Endodermal cell (in vitro differentiated cells): ENCODE data around the gene COIL. TPM values are rescaled to one million over a fixed set of nuclear protein-coding genes. Genes with fewer than 3 reads are reported as not detected.

Experiments used
- DNase-seq: peaks from one replicate; pipeline ENCODE4 v3.0.0-alpha.2; 2017
- H3K27ac ChIP-seq: 2 replicates; pipeline ENCODE4 v1.5.1; 2013; ENCODE audit warnings: mild to moderate bottlenecking, low read depth, low read length, moderate library complexity
- H3K27me3 ChIP-seq: 2 replicates; pipeline ENCODE4 v1.6.1; 2013; ENCODE audit warnings: mild to moderate bottlenecking, low read length, moderate library complexity; ENCODE audit not compliant: insufficient read depth, control insufficient read depth, poor library complexity, severe bottlenecking
- H3K36me3 ChIP-seq: 2 replicates; pipeline ENCODE4 v1.7.0; 2013; ENCODE audit warnings: mild to moderate bottlenecking, low read length, moderate library complexity; ENCODE audit not compliant: control insufficient read depth, insufficient read depth
- H3K4me1 ChIP-seq: one replicate; pipeline ENCODE4 v1.7.0; 2013; ENCODE audit warnings: low read length; ENCODE audit not compliant: control insufficient read depth, insufficient read depth
- H3K4me3 ChIP-seq: 2 replicates; pipeline ENCODE4 v1.5.1; 2013; ENCODE audit warnings: mild to moderate bottlenecking, low read length, moderate library complexity
- H3K9ac ChIP-seq: 2 replicates; pipeline ENCODE4 v1.6.1; 2013; ENCODE audit warnings: mild to moderate bottlenecking, low read length, moderate library complexity; ENCODE audit not compliant: poor library complexity, severe bottlenecking; ENCODE audit errors: extremely low read depth
- H3K9me3 ChIP-seq: 2 replicates; pipeline ENCODE4 v1.6.1; 2013; ENCODE audit warnings: mild to moderate bottlenecking, low read length, moderate library complexity; ENCODE audit not compliant: control insufficient read depth
- H3K27ac Mint-ChIP-seq: 2 replicates; pipeline ENCODE4 v1.8.0; 2020; ENCODE audit warnings: mixed read lengths
- H3K27me3 Mint-ChIP-seq: 2 replicates; pipeline ENCODE4 v1.8.0; 2021; ENCODE audit warnings: mild to moderate bottlenecking, mixed read lengths; ENCODE audit not compliant: insufficient read depth
- H3K36me3 Mint-ChIP-seq: 2 replicates; pipeline ENCODE4 v1.8.0; 2020; ENCODE audit warnings: low read depth, mixed read lengths
- H3K4me1 Mint-ChIP-seq: 2 replicates; pipeline ENCODE4 v1.8.0; 2020; ENCODE audit warnings: mixed read lengths
- H3K4me3 Mint-ChIP-seq: 2 replicates; pipeline ENCODE4 v1.8.0; 2020; ENCODE audit warnings: mild to moderate bottlenecking, moderate library complexity, mixed read lengths
- H3K9me3 Mint-ChIP-seq: 2 replicates; pipeline ENCODE4 v1.8.0; 2020; ENCODE audit warnings: mild to moderate bottlenecking, mixed read lengths
- WGBS, 2 experiments: methylation state at CpG; one replicate each; pipeline versions ENCODE4 v1.1.5 to v1.1.7; 2013; ENCODE audit warnings: missing lambda C conversion rate in 2 of 2, mixed read lengths in 1 of 2; ENCODE audit not compliant: insufficient coverage in 1 of 2, insufficient read length in 1 of 2; 5-methylcytosine and 5-hydroxymethylcytosine counted together
- total RNA-seq, 2 donors: library from RNA; stranded (reverse); fragmentation: NEBNext Ultra II Directional in 1 of 2; extraction: Animal tissue kit (Norgen Biotek cat#: 25700) in 1 of 2; gene quantifications; 2 replicates in 1 of 2; 3 replicates in 1 of 2; pipeline ENCODE4 v1.2.1, GENCODE V29; 2021
- TF ChIP-seq, protein P1 (sequence below): fragments of 200-600 bp; sonication (generic); conservative IDR thresholded peaks from 2 replicates; pipeline ENCODE4 v1.5.0; 2021; ENCODE audit warnings: antibody characterized with exemption, mild to moderate bottlenecking

Gene COIL
- total RNA-seq, 2 donors from 2014 or later = 18.2 to 19.2 TPM

DNA sequence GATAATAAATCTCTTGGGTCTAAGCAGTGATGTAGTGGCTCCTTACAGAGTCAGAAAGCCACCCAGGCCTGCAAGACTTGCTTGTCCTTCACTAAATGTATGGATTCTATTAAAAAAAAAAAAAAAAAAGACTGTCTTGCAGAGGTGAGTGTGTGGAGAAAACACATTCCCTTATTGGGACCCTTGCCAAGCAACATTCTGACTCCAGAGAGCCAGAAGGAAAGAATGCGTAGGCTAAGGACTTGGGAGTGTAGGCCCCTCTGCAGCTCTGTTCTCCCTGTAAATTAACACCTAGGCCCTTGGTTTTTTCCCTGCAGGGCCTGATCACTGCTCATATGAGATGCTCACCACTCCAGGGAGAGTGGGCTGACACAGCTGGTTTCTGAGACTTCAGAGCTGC lies 34.9 kb upstream of the COIL start:
- peaks cover 23% of the 10 kb centered on the region for H3K36me3 Mint-ChIP-seq
- TF ChIP-seq, protein P1, sequence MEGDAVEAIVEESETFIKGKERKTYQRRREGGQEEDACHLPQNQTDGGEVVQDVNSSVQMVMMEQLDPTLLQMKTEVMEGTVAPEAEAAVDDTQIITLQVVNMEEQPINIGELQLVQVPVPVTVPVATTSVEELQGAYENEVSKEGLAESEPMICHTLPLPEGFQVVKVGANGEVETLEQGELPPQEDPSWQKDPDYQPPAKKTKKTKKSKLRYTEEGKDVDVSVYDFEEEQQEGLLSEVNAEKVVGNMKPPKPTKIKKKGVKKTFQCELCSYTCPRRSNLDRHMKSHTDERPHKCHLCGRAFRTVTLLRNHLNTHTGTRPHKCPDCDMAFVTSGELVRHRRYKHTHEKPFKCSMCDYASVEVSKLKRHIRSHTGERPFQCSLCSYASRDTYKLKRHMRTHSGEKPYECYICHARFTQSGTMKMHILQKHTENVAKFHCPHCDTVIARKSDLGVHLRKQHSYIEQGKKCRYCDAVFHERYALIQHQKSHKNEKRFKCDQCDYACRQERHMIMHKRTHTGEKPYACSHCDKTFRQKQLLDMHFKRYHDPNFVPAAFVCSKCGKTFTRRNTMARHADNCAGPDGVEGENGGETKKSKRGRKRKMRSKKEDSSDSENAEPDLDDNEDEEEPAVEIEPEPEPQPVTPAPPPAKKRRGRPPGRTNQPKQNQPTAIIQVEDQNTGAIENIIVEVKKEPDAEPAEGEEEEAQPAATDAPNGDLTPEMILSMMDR = no peak
- H3K4me3 ChIP-seq = no peak overlapping the region
- H3K4me1 Mint-ChIP-seq = no peaks in the 10 kb centered on the region
- peaks cover 4% of the 10 kb centered on the region for H3K36me3 ChIP-seq
- H3K9me3 Mint-ChIP-seq = no peaks in the 10 kb centered on the region
- H3K4me3 Mint-ChIP-seq = no peak overlapping the region
- WGBS, 2 experiments = 92 to 100% methylated on average over 1 of the region's 1 CpG
- H3K27ac Mint-ChIP-seq = no peak overlapping the region
- DNase-seq = no peak
- H3K9me3 ChIP-seq = no peaks in the 10 kb centered on the region
- H3K27me3 Mint-ChIP-seq = no peaks in the 10 kb centered on the region
- H3K27ac ChIP-seq = no peak overlapping the region
- H3K27me3 ChIP-seq = no peaks in the 10 kb centered on the region
- H3K9ac ChIP-seq = no peak overlapping the region
- H3K4me1 ChIP-seq = no peaks in the 10 kb centered on the region

DNA sequence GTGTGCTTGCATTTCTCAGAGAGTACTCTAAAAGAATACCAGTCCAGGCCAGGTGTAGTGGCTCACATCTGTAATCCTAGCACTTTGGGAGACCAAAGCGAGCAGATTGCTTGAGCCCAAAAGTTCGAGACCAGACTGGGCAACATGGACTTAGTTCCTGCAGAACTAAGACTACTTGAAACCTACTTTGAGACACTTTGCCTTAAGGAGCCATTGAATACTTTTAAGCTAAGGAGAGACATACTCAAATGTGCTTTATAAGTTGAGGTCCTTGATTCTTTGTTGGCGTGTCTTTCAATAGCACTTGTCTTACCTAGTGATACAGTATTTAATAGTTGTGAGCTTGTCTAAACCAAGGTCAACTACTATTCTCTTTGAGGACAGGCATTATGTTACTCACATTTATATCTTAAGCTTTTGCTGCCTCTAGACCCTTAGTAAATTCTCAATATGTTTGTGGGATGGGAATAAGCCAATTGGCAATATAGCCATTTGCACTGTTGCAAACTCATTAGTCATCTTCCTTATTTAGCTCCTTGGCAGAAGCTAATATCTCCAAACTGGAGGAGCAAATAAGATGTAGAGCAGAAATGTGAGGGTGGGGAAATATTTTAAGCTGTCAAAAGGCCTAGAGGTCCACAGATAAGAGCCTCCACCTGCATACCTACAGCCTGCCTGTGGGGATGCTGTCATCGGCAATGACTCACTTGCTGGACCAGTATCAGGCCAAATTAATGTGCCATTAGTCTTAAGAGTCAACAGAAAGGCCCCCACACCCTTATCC lies 33.4 kb upstream of the COIL start:
- Mint-ChIP-seq H3K4me1 (no peaks in the 10 kb centered on the region), H3K27ac (no peak overlapping the region), H3K9me3 (no peaks in the 10 kb centered on the region), H3K36me3 (peaks cover 24% of the 10 kb centered on the region), H3K27me3 (no peaks in the 10 kb centered on the region), H3K4me3 (no peak overlapping the region)
- H3K36me3 ChIP-seq = peaks cover 4% of the 10 kb centered on the region
- no peak overlapping the region for H3K4me3 ChIP-seq
- H3K27me3 ChIP-seq = no peaks in the 10 kb centered on the region
- H3K27ac ChIP-seq = no peak overlapping the region
- 90 to 93% methylated on average over 3 to 4 of the region's 4 CpGs for WGBS, 2 experiments
- H3K4me1 ChIP-seq = no peaks in the 10 kb centered on the region
- peak; percentile 27 for DNase-seq
- H3K9me3 ChIP-seq = no peaks in the 10 kb centered on the region
- TF ChIP-seq, protein P1 = no peak
- no peak overlapping the region for H3K9ac ChIP-seq

DNA sequence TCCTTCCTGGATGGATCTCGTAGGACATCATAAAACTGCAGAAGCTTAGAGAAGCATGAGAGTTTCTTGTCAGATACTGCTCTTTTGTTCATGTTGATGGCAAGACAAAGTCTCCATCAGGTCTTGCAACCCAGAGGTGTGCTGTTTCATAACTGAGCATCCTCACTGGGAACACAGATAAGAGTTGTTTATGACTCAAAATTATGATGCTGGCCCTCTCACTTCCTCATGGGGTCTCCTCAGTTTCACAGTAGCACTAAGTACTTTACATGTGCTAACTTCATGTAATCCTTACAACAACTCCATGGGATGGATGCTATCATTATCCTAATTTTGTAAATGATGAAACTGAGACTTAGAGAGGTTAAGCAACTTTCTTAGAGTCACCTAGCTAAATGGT lies 31.5 kb upstream of the COIL start:
- no peak for DNase-seq
- no peaks in the 10 kb centered on the region for H3K27me3 ChIP-seq
- no peaks in the 10 kb centered on the region for H3K27me3 Mint-ChIP-seq
- no peak overlapping the region for H3K9ac ChIP-seq
- H3K36me3 ChIP-seq = peaks cover 11% of the 10 kb centered on the region
- TF ChIP-seq, protein P1 = no peak
- no peak overlapping the region for H3K4me3 ChIP-seq
- WGBS, 2 experiments = 88 to 100% methylated on average over 1 of the region's 1 CpG
- H3K4me1 ChIP-seq = no peaks in the 10 kb centered on the region
- H3K36me3 Mint-ChIP-seq = peaks cover 26% of the 10 kb centered on the region
- H3K27ac Mint-ChIP-seq = no peak overlapping the region
- H3K4me3 Mint-ChIP-seq = no peak overlapping the region
- no peaks in the 10 kb centered on the region for H3K9me3 Mint-ChIP-seq
- no peak overlapping the region for H3K27ac ChIP-seq
- no peaks in the 10 kb centered on the region for H3K9me3 ChIP-seq
- H3K4me1 Mint-ChIP-seq = no peaks in the 10 kb centered on the region
